ENCODE measurements around the gene FAM76B.
"Not testable (repeated sequence)": the region's sequence is repeated elsewhere in the genome, so short reads cannot be mapped to it uniquely, and the experiment has no call there.

FAM76B gene

GRCh38 chr11:95789506-95790122 lies at the start of gene FAM76B:
FAM76B (minus strand) TSS chr11:95789782; CDS start chr11:95789478, 304 bp downstream.
- peak; percentile 97 for DNase-seq

GRCh38 chr11:95835768-95836488 lies 46.3 kb upstream of the FAM76B start:
- DNase-seq, result peak; percentile 46

- DNase-seq, result no peak
Observed at GRCh38 chr11:95835351-95835750, 45.8 kb upstream of the FAM76B start.

- no peak for DNase-seq
Observed at GRCh38 chr11:95833378-95833777, 43.8 kb upstream of the FAM76B start.

- no peak for DNase-seq
Observed at GRCh38 chr11:95832763-95833162, 43.2 kb upstream of the FAM76B start.

GRCh38 chr11:95831198-95831883 lies 41.8 kb upstream of the FAM76B start:
- DNase-seq, result no peak

GRCh38 chr11:95829580-95830259 lies 40.1 kb upstream of the FAM76B start:
- DNase-seq, result no peak

- DNase-seq, result no peak
Observed at GRCh38 chr11:95827696-95828095, 38.1 kb upstream of the FAM76B start.

- no peak for DNase-seq
Observed at GRCh38 chr11:95821640-95822039, 32.1 kb upstream of the FAM76B start.

- no peak for DNase-seq
Observed at GRCh38 chr11:95816037-95816436, 26.5 kb upstream of the FAM76B start.

GRCh38 chr11:95811052-95811451 lies 21.5 kb upstream of the FAM76B start:
- not testable (repeated sequence) for DNase-seq

- not testable (repeated sequence) for DNase-seq
Observed at GRCh38 chr11:95806464-95806863, 16.9 kb upstream of the FAM76B start.

- no peak for DNase-seq
Observed at GRCh38 chr11:95805869-95806268, 16.3 kb upstream of the FAM76B start.

GRCh38 chr11:95803973-95804372 lies 14.4 kb upstream of the FAM76B start:
- DNase-seq, result no peak

- no peak for DNase-seq
Observed at GRCh38 chr11:95802806-95803205, 13.2 kb upstream of the FAM76B start.

GRCh38 chr11:95800438-95800837 lies 10.9 kb upstream of the FAM76B start:
- DNase-seq, result no peak

GRCh38 chr11:95799546-95799945 lies 10.0 kb upstream of the FAM76B start:
- DNase-seq, result no peak

GRCh38 chr11:95796501-95796900 lies 6.9 kb upstream of the FAM76B start:
- DNase-seq, result no peak

GRCh38 chr11:95795627-95796295 lies 6.2 kb upstream of the FAM76B start:
- no peak for DNase-seq

- DNase-seq, result no peak
Observed at GRCh38 chr11:95794086-95794485, 4.5 kb upstream of the FAM76B start.

- no peak for DNase-seq
Observed at GRCh38 chr11:95793116-95793515, 3.5 kb upstream of the FAM76B start.

- DNase-seq, result no peak
Observed at GRCh38 chr11:95792700-95793099, 3.1 kb upstream of the FAM76B start.

- no peak for DNase-seq
Observed at GRCh38 chr11:95792200-95792599, 2.6 kb upstream of the FAM76B start.

Data from activated gamma-delta T cell treated with Interleukin-2 at 50 U/mL for 16 hours (primary cell).